Mesothelial cell of epicardium (in vitro differentiated cells): ENCODE data around the gene TMEM161B. TPM values are rescaled to one million over a fixed set of nuclear protein-coding genes. Genes with fewer than 3 reads are reported as not detected.
"Not testable (repeated sequence)": the region's sequence is repeated elsewhere in the genome, so short reads cannot be mapped to it uniquely, and the experiment has no call there.

Experiments used
- DNase-seq, 2 experiments: peaks; one replicate each; pipeline ENCODE4 v3.0.0; 2021; ENCODE audit warnings: low spot score in 2 of 2; ENCODE audit not compliant: unreplicated experiment in 2 of 2
- H3K27ac Mint-ChIP-seq: 2 replicates; pipeline ENCODE4 v1.8.0; 2021; ENCODE audit warnings: mixed read lengths
- H3K27me3 Mint-ChIP-seq: 2 replicates; pipeline ENCODE4 v1.8.0; 2021; ENCODE audit warnings: low read depth, mixed read lengths
- H3K36me3 Mint-ChIP-seq: 2 replicates; pipeline ENCODE4 v1.8.0; 2021; ENCODE audit warnings: mixed read lengths
- H3K4me1 Mint-ChIP-seq: 2 replicates; pipeline ENCODE4 v1.8.0; 2021; ENCODE audit warnings: mixed read lengths
- H3K4me3 Mint-ChIP-seq: 2 replicates; pipeline ENCODE4 v1.8.0; 2021; ENCODE audit warnings: mild to moderate bottlenecking, moderate library complexity, mixed read lengths
- H3K9me3 Mint-ChIP-seq: 2 replicates; pipeline ENCODE4 v1.8.0; 2021; ENCODE audit warnings: mixed read lengths
- total RNA-seq: library from RNA; stranded (reverse); gene quantifications from 3 replicates; pipeline ENCODE4 v1.2.1, GENCODE V29; 2021
- TF ChIP-seq, protein P1 (sequence below): fragments of 200-600 bp; sonication (generic); IDR thresholded peaks from one replicate; pipeline ENCODE4 v1.5.0; 2021; ENCODE audit warnings: antibody characterized with exemption; ENCODE audit not compliant: unreplicated experiment

Gene TMEM161B
- total RNA-seq, 1 donor from 2014 or later, result 29.5 TPM

- no peak for DNase-seq
- Mint-ChIP-seq H3K9me3 (peaks cover 26% of the 10 kb centered on the region), H3K27me3 (no peaks in the 10 kb centered on the region), H3K36me3 (peaks cover 36% of the 10 kb centered on the region), H3K4me3 (no peak overlapping the region), H3K4me1 (no peaks in the 10 kb centered on the region), H3K27ac (no peak overlapping the region)
- TF ChIP-seq, protein P1, sequence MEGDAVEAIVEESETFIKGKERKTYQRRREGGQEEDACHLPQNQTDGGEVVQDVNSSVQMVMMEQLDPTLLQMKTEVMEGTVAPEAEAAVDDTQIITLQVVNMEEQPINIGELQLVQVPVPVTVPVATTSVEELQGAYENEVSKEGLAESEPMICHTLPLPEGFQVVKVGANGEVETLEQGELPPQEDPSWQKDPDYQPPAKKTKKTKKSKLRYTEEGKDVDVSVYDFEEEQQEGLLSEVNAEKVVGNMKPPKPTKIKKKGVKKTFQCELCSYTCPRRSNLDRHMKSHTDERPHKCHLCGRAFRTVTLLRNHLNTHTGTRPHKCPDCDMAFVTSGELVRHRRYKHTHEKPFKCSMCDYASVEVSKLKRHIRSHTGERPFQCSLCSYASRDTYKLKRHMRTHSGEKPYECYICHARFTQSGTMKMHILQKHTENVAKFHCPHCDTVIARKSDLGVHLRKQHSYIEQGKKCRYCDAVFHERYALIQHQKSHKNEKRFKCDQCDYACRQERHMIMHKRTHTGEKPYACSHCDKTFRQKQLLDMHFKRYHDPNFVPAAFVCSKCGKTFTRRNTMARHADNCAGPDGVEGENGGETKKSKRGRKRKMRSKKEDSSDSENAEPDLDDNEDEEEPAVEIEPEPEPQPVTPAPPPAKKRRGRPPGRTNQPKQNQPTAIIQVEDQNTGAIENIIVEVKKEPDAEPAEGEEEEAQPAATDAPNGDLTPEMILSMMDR, result no peak
Measured at GRCh38 chr5:88193896-88194295, 74.7 kb downstream of the TMEM161B start.

- TF ChIP-seq, protein P1, result no peak
- DNase-seq, result no peak
- H3K27me3 Mint-ChIP-seq, result no peaks in the 10 kb centered on the region
- H3K36me3 Mint-ChIP-seq, result peaks cover 43% of the 10 kb centered on the region
- no peaks in the 10 kb centered on the region for H3K4me1 Mint-ChIP-seq
- H3K4me3 Mint-ChIP-seq, result no peak overlapping the region
- H3K9me3 Mint-ChIP-seq, result peaks cover 53% of the 10 kb centered on the region
- no peak overlapping the region for H3K27ac Mint-ChIP-seq
Measured at GRCh38 chr5:88190106-88190834, 78.4 kb downstream of the TMEM161B start.

GRCh38 chr5:88189484-88189883 is 79.2 kb downstream of the TMEM161B start:
- not testable (repeated sequence) for H3K27ac Mint-ChIP-seq, H3K27me3 Mint-ChIP-seq, H3K4me1 Mint-ChIP-seq, DNase-seq, H3K4me3 Mint-ChIP-seq
- Mint-ChIP-seq H3K36me3 (peaks cover 38% of the 10 kb centered on the region), H3K9me3 (peaks cover 54% of the 10 kb centered on the region)

DNA sequence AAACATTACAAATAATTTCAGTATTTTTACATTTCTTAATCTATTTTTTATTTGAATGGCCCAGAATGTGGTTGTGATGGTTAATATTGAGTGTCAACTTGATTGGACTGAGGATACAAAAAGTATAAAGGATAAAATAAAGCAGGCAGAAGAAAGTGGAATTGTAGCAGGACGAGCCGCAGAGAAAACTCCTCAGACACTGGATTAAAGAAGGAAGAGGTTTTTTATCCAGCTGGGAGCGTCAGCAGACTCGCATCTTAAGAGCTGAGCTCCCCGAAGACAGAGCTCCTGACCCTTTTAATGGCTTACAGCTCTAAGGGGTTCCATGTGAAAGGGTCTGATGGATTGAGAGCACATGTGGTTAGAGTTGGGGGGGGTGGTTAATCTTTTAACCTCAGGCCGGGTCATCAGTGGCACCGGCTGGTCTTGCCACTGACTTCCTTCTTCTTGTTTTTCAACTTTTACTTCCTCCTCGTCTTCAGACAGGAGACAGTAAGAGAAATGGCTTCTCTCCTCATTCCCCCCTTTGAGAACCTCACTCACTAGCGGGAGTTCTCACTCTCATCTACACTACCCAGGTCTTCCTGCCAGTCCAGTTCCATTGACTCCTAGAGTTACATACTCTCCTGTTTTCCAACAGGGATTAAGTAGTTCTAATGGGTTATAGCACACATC is 80.0 kb downstream of the TMEM161B start:
- TF ChIP-seq, protein P1, result no peak
- Mint-ChIP-seq H3K27ac (no peak overlapping the region), H3K4me3 (no peak overlapping the region), H3K4me1 (no peaks in the 10 kb centered on the region), H3K9me3 (peaks cover 48% of the 10 kb centered on the region), H3K27me3 (no peaks in the 10 kb centered on the region), H3K36me3 (peaks cover 30% of the 10 kb centered on the region)
- DNase-seq, result no peak

GRCh38 chr5:88183255-88183654 is 85.4 kb downstream of the TMEM161B start:
- Mint-ChIP-seq H3K27ac (no peak overlapping the region), H3K4me3 (no peak overlapping the region), H3K36me3 (peaks cover 3% of the 10 kb centered on the region), H3K27me3 (no peaks in the 10 kb centered on the region), H3K4me1 (no peaks in the 10 kb centered on the region), H3K9me3 (peaks cover 22% of the 10 kb centered on the region)
- TF ChIP-seq, protein P1, result no peak
- DNase-seq, result no peak

DNA sequence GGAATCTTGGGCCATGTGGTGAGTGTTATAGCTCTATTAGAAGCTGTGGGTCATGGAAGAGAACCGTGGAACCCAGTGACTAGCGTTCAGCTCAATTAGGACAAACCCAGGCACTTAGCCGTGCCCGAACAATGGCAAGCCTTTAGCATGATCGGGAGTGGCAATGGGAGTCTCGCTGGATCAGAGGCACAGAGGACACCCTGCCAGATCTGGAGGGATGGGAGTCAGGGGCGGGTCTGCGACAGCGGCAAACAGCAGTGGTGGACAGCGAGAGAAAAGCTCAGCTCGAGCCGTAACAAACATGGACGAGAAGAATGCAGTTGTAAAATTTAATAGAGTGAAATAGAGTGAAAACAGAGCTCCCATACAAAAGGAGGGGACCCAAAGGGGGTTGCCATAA is 91.2 kb downstream of the TMEM161B start:
- H3K4me1 Mint-ChIP-seq, H3K36me3 Mint-ChIP-seq, DNase-seq, H3K27me3 Mint-ChIP-seq, H3K27ac Mint-ChIP-seq, H3K4me3 Mint-ChIP-seq: not testable (repeated sequence)
- H3K9me3 Mint-ChIP-seq, result peaks cover 15% of the 10 kb centered on the region
